ENCODE measurements around the gene TRAPPC2L. TPM values are rescaled to one million over a fixed set of nuclear protein-coding genes. Genes with fewer than 3 reads are reported as not detected.

TRAPPC2L gene
- total and polyA plus RNA-seq, 2 of the 13 experiments (the other 11 are each of a cell fraction or from before 2014, with no cell fraction given), result 96.3 to 107 TPM

- TF ChIP-seq PRDM15 (CRISPR knock-in tag; IDR thresholded peaks at IDR 0.05) (no peak), HMGXB3 (CRISPR knock-in tag; IDR thresholded peaks at IDR 0.05; ENCODE audit: borderline replicate concordance) (peak; percentile 68; the same call in 1 of the 2 replicates), FOXJ3 (CRISPR knock-in tag; IDR thresholded peaks at IDR 0.05; ENCODE audit: borderline replicate concordance) (no peak), ZNF83 (CRISPR knock-in tag; IDR thresholded peaks at IDR 0.05; ENCODE audit: borderline replicate concordance) (no peak), ZNF841 (CRISPR knock-in tag; IDR thresholded peaks at IDR 0.05; ENCODE audit: borderline replicate concordance) (peak; percentile 17; the same call in 1 of the 2 replicates), ZBTB39 (CRISPR knock-in tag; IDR thresholded peaks at IDR 0.05) (peak; percentile 23; the same call in 1 of the 2 replicates), HES4 (CRISPR knock-in tag; IDR thresholded peaks at IDR 0.05; ENCODE audit: borderline replicate concordance) (peak; percentile 62), GRHL1 (CRISPR knock-in tag; conservative IDR thresholded peaks at IDR 0.05) (no peak), MAZ (IDR thresholded peaks at IDR 0.05; ENCODE audit: borderline replicate concordance, low read depth, low read length) (no peak), MAZ (CRISPR knock-in tag; IDR thresholded peaks at IDR 0.05; ENCODE audit: low read depth) (no peak), ZBTB34 (CRISPR knock-in tag; IDR thresholded peaks at IDR 0.05) (no peak), NR1H2 (CRISPR knock-in tag; IDR thresholded peaks at IDR 0.05; ENCODE audit: borderline replicate concordance, low read depth) (0 out of 2 replicates have a peak, but pooled peaks have one; percentile 47), SMAD9 (CRISPR knock-in tag; IDR thresholded peaks at IDR 0.05) (peak; percentile 60; the same call in 1 of the 2 replicates)
These were observed 45.8 kb upstream of the TRAPPC2L start (continued) for GRCh38 chr16:88810912-88811768.

Data from HepG2 (cell line).